Endothelial cell of umbilical vein (primary cell): Measurements from ENCODE around the gene RSPH1. TPM values are rescaled to one million over a fixed set of nuclear protein-coding genes. Genes with fewer than 3 reads are reported as not detected.

Experiments used
- BruUV-seq: library from RNA; stranded (reverse); fragments of 400-500 nt; replicated peaks from 2 replicates; lab custom pipeline; 2021; lab: Mats Ljungman, UMichigan
- CTCF ChIA-PET: fragments of 300-600, 350-600 bp; sonication (Branson Sonifier 250); formaldehyde crosslinking; loops from one replicate; lab custom pipeline; 2021; ENCODE audit warnings: antibody characterized with exemption, inconsistent platforms; lab: Charles Lee
- POLR2A ChIA-PET: fragments of 300-600, 350-600 bp; sonication (Branson Sonifier 250); formaldehyde crosslinking; loops from one replicate; lab custom pipeline; 2021; ENCODE audit warnings: antibody characterized with exemption, inconsistent platforms; lab: Charles Lee
- DNase-seq: peaks from one replicate; pipeline ENCODE4 v3.0.0-alpha.2; 2011; ENCODE audit warnings: low read depth, low spot score
- FAIRE-seq: peaks from 2 replicates; lab custom pipeline; 2011; peaks lifted over from hg19 to GRCh38; lab: Jason Lieb, UNC
- H2AFZ ChIP-seq: 2 replicates; pipeline ENCODE4 v1.6.0; 2012; ENCODE audit warnings: low read depth, low read length, control low read depth, inconsistent platforms
- H3K27ac ChIP-seq: 2 replicates; pipeline ENCODE4 v1.5.1; 2011; ENCODE audit warnings: low read depth, mild to moderate bottlenecking, control low read depth, low read length, moderate library complexity; ENCODE audit not compliant: insufficient read depth
- H3K27me3 ChIP-seq, 2 experiments: 2 replicates each; pipeline versions ENCODE4 v1.6.0 to v1.6.1; 2011; ENCODE audit warnings: low read length in 2 of 2, mixed read lengths in 1 of 2; ENCODE audit not compliant: control insufficient read depth in 2 of 2, insufficient read depth in 2 of 2
- H3K36me3 ChIP-seq, 2 experiments: 2 replicates in 1 of 2; 3 replicates in 1 of 2; pipeline ENCODE4 v1.5.1; 2011; ENCODE audit warnings: low read length in 2 of 2, mild to moderate bottlenecking in 1 of 2, moderate library complexity in 1 of 2; ENCODE audit not compliant: control insufficient read depth in 2 of 2, insufficient read depth in 2 of 2; ENCODE audit errors: extremely low read depth in 1 of 2
- H3K4me1 ChIP-seq: 3 replicates; pipeline ENCODE4 v1.5.1; 2011; ENCODE audit warnings: mild to moderate bottlenecking, low read length; ENCODE audit not compliant: control insufficient read depth, insufficient read depth; ENCODE audit errors: extremely low read depth
- H3K4me2 ChIP-seq: 2 replicates; pipeline ENCODE4 v1.6.1; 2011; ENCODE audit warnings: low read length, control low read depth, mixed read lengths; ENCODE audit not compliant: insufficient read depth
- H3K4me3 ChIP-seq, 3 experiments: fragments of 200-600 bp in 1 of 3; sonication (generic), shearing (Covaris generic) in 1 of 3; replicated peaks in 1 of 3; 2 replicates each; pipeline ENCODE4 v1.5.1; 2011 to 2016; ENCODE audit warnings: control low read depth in 3 of 3, low read length in 3 of 3, mild to moderate bottlenecking in 2 of 3, inconsistent platforms in 1 of 3, low read depth in 1 of 3, moderate library complexity in 1 of 3; ENCODE audit not compliant: insufficient read depth in 1 of 3
- H3K79me2 ChIP-seq: 2 replicates; pipeline ENCODE4 v1.6.0; 2012; ENCODE audit warnings: low read length, inconsistent platforms; ENCODE audit not compliant: control insufficient read depth, insufficient read depth
- H3K9ac ChIP-seq: replicated peaks from 2 replicates; pipeline ENCODE3; 2011; ENCODE audit warnings: low read length, control low read depth; ENCODE audit not compliant: insufficient read depth; ENCODE audit errors: extremely low read depth
- H3K9me1 ChIP-seq: replicated peaks from 3 replicates; pipeline ENCODE4 v1.6.0; 2011; ENCODE audit warnings: mild to moderate bottlenecking, low read length; ENCODE audit not compliant: control insufficient read depth, insufficient read depth; ENCODE audit errors: extremely low read depth
- H3K9me3 ChIP-seq: replicated peaks from 2 replicates; pipeline ENCODE4 v1.5.1; 2012; ENCODE audit warnings: low read length, inconsistent platforms; ENCODE audit not compliant: control insufficient read depth, insufficient read depth
- H4K20me1 ChIP-seq: replicated peaks from 2 replicates; pipeline ENCODE3; 2011; ENCODE audit warnings: mild to moderate bottlenecking, low read length; ENCODE audit not compliant: control insufficient read depth, insufficient read depth; ENCODE audit errors: extremely low read depth
- CTCF ChIP-seq, 2 donors: IDR thresholded peaks; 1 replicate in 1 of 2; 2 replicates in 1 of 2; pipeline ENCODE4 v1.5.1; 2011; ENCODE audit warnings: low read length in 2 of 2, mild to moderate bottlenecking in 2 of 2, moderate library complexity in 2 of 2, control low read depth in 1 of 2, inconsistent platforms in 1 of 2, low read depth in 1 of 2; ENCODE audit not compliant: insufficient read depth in 1 of 2; ENCODE audit errors: extremely low read depth in 1 of 2
- EZH2 ChIP-seq: IDR thresholded peaks from 2 replicates; pipeline ENCODE4 v1.6.1; 2012; ENCODE audit warnings: borderline replicate concordance, low read depth, mild to moderate bottlenecking, moderate library complexity, low read length, inconsistent platforms; ENCODE audit not compliant: severe bottlenecking
- FOS ChIP-seq: IDR thresholded peaks from 2 replicates; pipeline ENCODE4 v1.6.1; 2011; ENCODE audit warnings: mild to moderate bottlenecking, low read length, moderate library complexity, borderline replicate concordance; ENCODE audit not compliant: insufficient read depth
- GATA2 ChIP-seq: IDR thresholded peaks from 2 replicates; pipeline ENCODE4 v1.7.0; 2011; ENCODE audit warnings: low read depth, mild to moderate bottlenecking, moderate library complexity, mixed read lengths, low read length; ENCODE audit not compliant: insufficient read length, insufficient read depth
- MAX ChIP-seq: IDR thresholded peaks from 2 replicates; pipeline ENCODE4 v1.6.1; 2011; ENCODE audit not compliant: insufficient read depth, insufficient read length
- POLR2AphosphoS5 ChIP-seq: IDR thresholded peaks from 2 replicates; pipeline ENCODE4 v1.6.1; 2012; ENCODE audit warnings: low read depth, mild to moderate bottlenecking, control low read depth, low read length, moderate library complexity; ENCODE audit not compliant: insufficient read depth
- dilution Hi-C: fragments of 300-500 bp; cut with MboI; formaldehyde crosslinking; loops from one replicate; pipeline ENCODE4 v1.15.0; 2019; ENCODE audit warnings: low sequenced_read_pairs; ENCODE audit not compliant: extremely low pct_ligation_motif_present
- intact Hi-C: fragments of 100-400 bp; cut with micrococcal nuclease; formaldehyde crosslinking; loops from one replicate; pipeline ENCODE4 v1.10.0; 2022
- polyA plus RNA-seq, 4 experiments: library from polyadenylated mRNA; depleted of rRNA in 3 of 4; stranded (reverse) in 3 of 4; unstranded in 1 of 4; fragments of >200 nt; gene quantifications; 2 replicates each; pipeline versions ENCODE4 v1.2.1 to v1.2.3, GENCODE V29; 2011 to 2012; ENCODE audit warnings: missing spikeins in 1 of 4
- total RNA-seq: library from RNA; stranded (reverse); gene quantifications from 2 replicates; pipeline ENCODE4 v1.2.3, GENCODE V29; 2021

RSPH1 gene
- total and polyA plus RNA-seq, 2 donors (not counting 3 experiments of a cell fraction or from before 2014, with no cell fraction given): 0.08 TPM; not detected in 1

- intact Hi-C loops: no loop called here
- H3K27ac ChIP-seq: no peak overlapping the region
- H3K4me1 ChIP-seq: peaks cover 13% of the 10 kb centered on the region
- DNase-seq: no peak
- no peak overlapping the region for H3K4me3 ChIP-seq
- no peak overlapping the region for H3K9ac ChIP-seq
- H4K20me1 ChIP-seq: no peaks in the 10 kb centered on the region
- no TSS peak for BruUV-seq
- peaks cover 12% of the 10 kb centered on the region in 2 experiments for H3K27me3 ChIP-seq
- TF ChIP-seq POLR2AphosphoS5 (no peak), MAX (no peak), EZH2 (no peak), CTCF (IDR thresholded peaks at IDR 0.05; ENCODE audit: extremely low read depth in 1 of 2, insufficient read depth in 1 of 2, low read depth in 1 of 2, low read length in 2 of 2) (no peak), FOS (no peak), GATA2 (no peak)
- H3K9me1 ChIP-seq: no peaks in the 10 kb centered on the region
- no peak overlapping the region for H2AFZ ChIP-seq
- H3K9me3 ChIP-seq: no peaks in the 10 kb centered on the region
- H3K79me2 ChIP-seq: no peaks in the 10 kb centered on the region
- dilution Hi-C loops: no loop called here
- H3K36me3 ChIP-seq: no peaks in the 10 kb centered on the region
- CTCF ChIA-PET: no interaction called here
- H3K4me2 ChIP-seq: no peak overlapping the region
- POLR2A ChIA-PET: no interaction called here
- FAIRE-seq: no peak
Observed at GRCh38 chr21:42492201-42492600, 3.8 kb downstream of the RSPH1 start.
